ENCODE measurements around the gene PLEK2. TPM values are rescaled to one million over a fixed set of nuclear protein-coding genes. Genes with fewer than 3 reads are reported as not detected.

The PLEK2 gene
- 8.9 and 17.9 TPM in 2 replicates for total RNA-seq

DNA sequence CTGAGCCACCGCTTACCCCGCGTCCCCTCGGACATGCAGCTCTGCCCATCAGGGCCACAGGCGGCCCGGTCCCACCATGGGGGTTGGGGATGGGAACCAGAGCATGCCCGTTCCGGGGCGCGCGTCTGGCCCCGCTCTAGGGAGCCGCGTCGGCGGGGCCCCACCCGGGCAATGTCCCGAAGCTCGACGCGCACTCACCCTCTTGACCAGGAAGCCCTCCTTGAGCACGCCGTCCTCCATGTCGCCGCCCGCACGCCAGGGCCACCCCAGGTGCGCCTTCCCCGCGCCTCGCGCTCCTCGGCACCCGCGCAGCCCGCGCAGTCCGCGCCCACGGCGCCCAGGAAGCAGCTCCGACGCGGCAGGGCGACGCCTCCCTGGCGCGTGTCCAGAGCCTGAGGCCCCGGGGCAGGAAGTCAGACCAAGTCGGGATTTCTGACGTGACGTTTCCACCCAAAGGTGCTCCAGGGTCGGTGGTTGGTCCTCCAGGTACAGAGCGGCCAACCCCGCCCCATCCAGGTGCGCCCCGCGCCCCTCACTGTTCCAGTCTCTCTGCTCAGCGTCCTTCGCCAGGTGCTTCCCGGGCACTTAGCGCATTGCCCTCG, at the start of gene PLEK2:
Gene PLEK2 (minus strand): TSS at position 346 of the 602 bp plus-strand sequence. CDS start 106 bp downstream, at position 240.

DNA sequence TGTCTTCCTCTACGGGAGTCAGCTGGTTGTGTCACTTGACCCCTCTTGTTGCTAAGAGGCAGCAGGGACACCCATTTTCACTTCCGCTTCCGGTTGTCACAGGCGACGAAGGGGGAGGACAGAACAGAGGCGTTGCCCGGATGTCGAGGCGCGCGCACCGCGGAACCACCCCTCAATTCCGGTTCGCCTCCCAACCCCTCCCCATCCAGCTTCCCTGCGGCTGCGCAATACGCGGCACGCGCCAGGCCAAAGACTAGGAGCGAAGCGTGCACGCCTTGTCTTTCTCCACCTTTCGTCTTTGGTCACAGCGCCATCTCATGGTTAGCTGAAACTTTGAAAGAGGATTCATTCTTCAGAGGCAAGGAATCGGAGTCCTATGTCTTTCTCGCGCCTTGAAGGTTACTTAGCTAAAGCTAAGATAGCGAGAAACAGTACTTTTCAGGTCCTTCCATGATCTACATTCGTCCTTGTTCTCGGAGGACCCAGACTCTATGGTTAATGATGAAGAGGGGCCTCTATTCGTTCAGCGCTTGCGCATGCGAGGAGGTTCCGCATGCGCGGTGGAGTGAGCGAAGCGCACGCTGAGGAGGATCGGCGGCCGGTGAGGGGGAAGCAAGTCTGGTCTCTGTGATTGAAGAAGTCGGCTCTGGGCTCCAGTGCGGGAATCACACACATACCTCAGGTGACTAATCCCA, 52.0 kb downstream of the PLEK2 start, which contains the start of the genes ATP6V1D and EIF2S1:
Gene ATP6V1D (minus strand): TSS at position 30 of the 695 bp plus-strand sequence. CDS start 106 bp downstream, outside the sequence.
Gene EIF2S1 (plus strand): TSS at position 554 of the 695 bp plus-strand sequence. CDS start 4,440 bp downstream, outside the sequence.

Other genes with a start within 250 kb of the PLEK2 start
- not detected in 2 replicates for gene GARIN2, start 222.7 kb downstream of the PLEK2 start, total RNA-seq
- gene PALS1, start 170.7 kb downstream of the PLEK2 start, total RNA-seq, result 36.8 and 54.3 TPM in 2 replicates
- gene ATP6V1D, start 52.4 kb downstream of the PLEK2 start, total RNA-seq, result 134 and 158 TPM in 2 replicates
- gene EIF2S1, start 51.8 kb downstream of the PLEK2 start, total RNA-seq, result 185 and 281 TPM in 2 replicates
- gene TMEM229B, start 76.6 kb upstream of the PLEK2 start, total RNA-seq, result 1.8 and 2.4 TPM in 2 replicates
- 1.0 and 1.5 TPM in 2 replicates for gene PLEKHH1, start 121.1 kb upstream of the PLEK2 start, total RNA-seq
- gene PIGH, start 188.1 kb upstream of the PLEK2 start, total RNA-seq, result 10.2 and 13.7 TPM in 2 replicates
- 4.6 and 4.8 TPM in 2 replicates for gene ARG2, start 207.8 kb upstream of the PLEK2 start, total RNA-seq

Measured in smooth muscle cell of the umbilical artery (primary cell).